ENCODE data around the gene HPGD. TPM values are rescaled to one million over a fixed set of nuclear protein-coding genes. Genes with fewer than 3 reads are reported as not detected.

HPGD gene
- total RNA-seq, 2 experiments from 2014 or later: 9.3 to 10.4 TPM

- H3K4me3 ChIP-seq (ENCODE audit: low read length): no peak overlapping the region
- no peak overlapping the region for H3K4me3 Mint-ChIP-seq
- CTCF ChIA-PET: no interaction called here
- no peaks in the 10 kb centered on the region for H3K9me3 ChIP-seq (ENCODE audit: control insufficient read depth in 1 of 2, insufficient read depth in 1 of 2, low read length in 2 of 2)
- H3K27ac ChIP-seq (ENCODE audit: low read depth in 1 of 2, low read length in 2 of 2): no peak overlapping the region
- H3K36me3 Mint-ChIP-seq (ENCODE audit: low read depth): no peaks in the 10 kb centered on the region
- intact Hi-C loops (cut with DNase I, micrococcal nuclease): no loop called here
- POLR2A ChIA-PET: no interaction called here
- H3K27me3 ChIP-seq (ENCODE audit: control insufficient read depth in 1 of 2, insufficient read depth in 2 of 2, low read length in 2 of 2): no peaks in the 10 kb centered on the region
- peaks cover 6% of the 10 kb centered on the region for H3K4me1 Mint-ChIP-seq (ENCODE audit: low read depth)
- no peaks in the 10 kb centered on the region for H3K27me3 Mint-ChIP-seq
- TF ChIP-seq CTCF (IDR thresholded peaks at IDR 0.05): no peak
- H3K36me3 ChIP-seq (ENCODE audit: insufficient read depth, low read length): no peaks in the 10 kb centered on the region
- no peaks in the 10 kb centered on the region for H3K9me3 Mint-ChIP-seq
- no peaks in the 10 kb centered on the region for H3K4me1 ChIP-seq (ENCODE audit: insufficient read depth, low read length)
- DNase-seq (no peak), ATAC-seq (ENCODE audit: poor library complexity) (no peak)
- no peak overlapping the region for H3K27ac Mint-ChIP-seq
Measured at GRCh38 chr4:174503079-174503715, 19.1 kb downstream of the HPGD start.

- H3K9me3 Mint-ChIP-seq: no peaks in the 10 kb centered on the region
- no peaks in the 10 kb centered on the region for H3K36me3 ChIP-seq (ENCODE audit: insufficient read depth, low read length)
- H3K4me1 ChIP-seq (ENCODE audit: insufficient read depth, low read length): peaks cover 7% of the 10 kb centered on the region
- ChIA-PET POLR2A (no interaction called here), CTCF (no interaction called here)
- peak overlapping the region; percentile 47 for H3K4me3 Mint-ChIP-seq
- no peaks in the 10 kb centered on the region for H3K27me3 ChIP-seq (ENCODE audit: control insufficient read depth in 1 of 2, insufficient read depth in 2 of 2, low read length in 2 of 2)
- peaks cover 14% of the 10 kb centered on the region for H3K4me1 Mint-ChIP-seq (ENCODE audit: low read depth)
- no peak overlapping the region for H3K4me3 ChIP-seq (ENCODE audit: low read length)
- DNase-seq: no peak
- peak overlapping the region; percentile 54 for H3K27ac Mint-ChIP-seq
- H3K27ac ChIP-seq (ENCODE audit: low read depth in 1 of 2, low read length in 2 of 2): no peak overlapping the region
- no peaks in the 10 kb centered on the region for H3K9me3 ChIP-seq (ENCODE audit: control insufficient read depth in 1 of 2, insufficient read depth in 1 of 2, low read length in 2 of 2)
- intact Hi-C loops (cut with DNase I, micrococcal nuclease): no loop called here
- no peak for ATAC-seq (ENCODE audit: poor library complexity)
- H3K27me3 Mint-ChIP-seq: no peaks in the 10 kb centered on the region
- no peaks in the 10 kb centered on the region for H3K36me3 Mint-ChIP-seq (ENCODE audit: low read depth)
- no peak for TF ChIP-seq CTCF (IDR thresholded peaks at IDR 0.05)
Measured at GRCh38 chr4:174496631-174497432, 25.5 kb downstream of the HPGD start.

GRCh38 chr4:174495626-174496025 lies 26.7 kb downstream of the HPGD start:
- H3K27me3 Mint-ChIP-seq: no peaks in the 10 kb centered on the region
- no peak for TF ChIP-seq CTCF (IDR thresholded peaks at IDR 0.05)
- no peaks in the 10 kb centered on the region for H3K27me3 ChIP-seq (ENCODE audit: control insufficient read depth in 1 of 2, insufficient read depth in 2 of 2, low read length in 2 of 2)
- peaks cover 14% of the 10 kb centered on the region for H3K4me1 Mint-ChIP-seq (ENCODE audit: low read depth)
- H3K36me3 ChIP-seq (ENCODE audit: insufficient read depth, low read length): no peaks in the 10 kb centered on the region
- ChIA-PET POLR2A (no interaction called here), CTCF (no interaction called here)
- no peak overlapping the region for H3K27ac ChIP-seq (ENCODE audit: low read depth in 1 of 2, low read length in 2 of 2)
- no peak for DNase-seq
- no peak overlapping the region for H3K4me3 Mint-ChIP-seq
- peaks cover 7% of the 10 kb centered on the region for H3K4me1 ChIP-seq (ENCODE audit: insufficient read depth, low read length)
- no peaks in the 10 kb centered on the region for H3K9me3 Mint-ChIP-seq
- no peak for ATAC-seq (ENCODE audit: poor library complexity)
- no peaks in the 10 kb centered on the region for H3K9me3 ChIP-seq (ENCODE audit: control insufficient read depth in 1 of 2, insufficient read depth in 1 of 2, low read length in 2 of 2)
- no peak overlapping the region for H3K4me3 ChIP-seq (ENCODE audit: low read length)
- H3K36me3 Mint-ChIP-seq (ENCODE audit: low read depth): no peaks in the 10 kb centered on the region
- H3K27ac Mint-ChIP-seq: no peak overlapping the region
- intact Hi-C loops (cut with DNase I, micrococcal nuclease): no loop called here
